Keratinocyte (primary cell): ENCODE data around the gene RRAS2.

Experiments
- EZH2 ChIP-seq: IDR thresholded peaks from one replicate; pipeline ENCODE4 v1.6.1; 2012; ENCODE audit warnings: inconsistent platforms, mild to moderate bottlenecking, low read length, moderate library complexity
- TF ChIP-seq, protein P1 (sequence below), 3 experiments: IDR thresholded peaks in 1 of 3; conservative IDR thresholded peaks in 1 of 3; optimal IDR thresholded peaks in 1 of 3; 2 replicates in 2 of 3; 3 replicates in 1 of 3; pipeline versions ENCODE3 to v1.5.1; 2011; ENCODE audit warnings: low read length in 3 of 3, mild to moderate bottlenecking in 3 of 3, moderate library complexity in 2 of 3, control low read depth in 1 of 3, inconsistent platforms in 1 of 3; ENCODE audit not compliant: insufficient read depth in 2 of 3; ENCODE audit errors: extremely low read depth in 1 of 3

- TF ChIP-seq, protein P1, sequence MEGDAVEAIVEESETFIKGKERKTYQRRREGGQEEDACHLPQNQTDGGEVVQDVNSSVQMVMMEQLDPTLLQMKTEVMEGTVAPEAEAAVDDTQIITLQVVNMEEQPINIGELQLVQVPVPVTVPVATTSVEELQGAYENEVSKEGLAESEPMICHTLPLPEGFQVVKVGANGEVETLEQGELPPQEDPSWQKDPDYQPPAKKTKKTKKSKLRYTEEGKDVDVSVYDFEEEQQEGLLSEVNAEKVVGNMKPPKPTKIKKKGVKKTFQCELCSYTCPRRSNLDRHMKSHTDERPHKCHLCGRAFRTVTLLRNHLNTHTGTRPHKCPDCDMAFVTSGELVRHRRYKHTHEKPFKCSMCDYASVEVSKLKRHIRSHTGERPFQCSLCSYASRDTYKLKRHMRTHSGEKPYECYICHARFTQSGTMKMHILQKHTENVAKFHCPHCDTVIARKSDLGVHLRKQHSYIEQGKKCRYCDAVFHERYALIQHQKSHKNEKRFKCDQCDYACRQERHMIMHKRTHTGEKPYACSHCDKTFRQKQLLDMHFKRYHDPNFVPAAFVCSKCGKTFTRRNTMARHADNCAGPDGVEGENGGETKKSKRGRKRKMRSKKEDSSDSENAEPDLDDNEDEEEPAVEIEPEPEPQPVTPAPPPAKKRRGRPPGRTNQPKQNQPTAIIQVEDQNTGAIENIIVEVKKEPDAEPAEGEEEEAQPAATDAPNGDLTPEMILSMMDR (optimal IDR thresholded peaks at IDR 0.05 in 1 of 3, IDR thresholded peaks at IDR 0.05 in 1 of 3, conservative IDR thresholded peaks at IDR 0.05 in 1 of 3; ENCODE audit: extremely low read depth in 1 of 3, insufficient read depth in 2 of 3, low read length in 3 of 3) = no peak
- no peak for TF ChIP-seq EZH2
Observed at GRCh38 chr11:14318581-14318981, 40.4 kb downstream of the RRAS2 start.
